IMR-90 (cell line): ENCODE results near the gene BROX. TPM values are rescaled to one million over a fixed set of nuclear protein-coding genes. Genes with fewer than 3 reads are reported as not detected.

Experiments used
- ATAC-seq: fragments of 200-7000 bp; cut with Tn5 transposase; 2 replicates; pipeline ENCODE4 v1.9.1; 2020; ENCODE audit warnings: low read depth, mild to moderate bottlenecking, moderate library complexity
- BruUV-seq: library from RNA; stranded (reverse); fragments of 400-500 nt; replicated peaks from 2 replicates; lab custom pipeline; 2021; lab: Mats Ljungman, UMichigan
- CTCF ChIA-PET: fragments of 300-600 bp; formaldehyde crosslinking; extraction: SDS; loops from one replicate; lab custom pipeline; 2021; ENCODE audit warnings: antibody characterized with exemption; lab: Yijun Ruan, JAX
- POLR2A ChIA-PET: fragments of 300-600 bp; sonication (Branson Sonifier 250); formaldehyde crosslinking; loops from one replicate; lab custom pipeline; 2022; ENCODE audit warnings: antibody characterized with exemption; ENCODE audit not compliant: unreplicated experiment; lab: Charles Lee
- DNase-seq: peaks from one replicate; pipeline ENCODE4 v3.0.0; 2013
- H2AFZ ChIP-seq: replicated peaks from 2 replicates; pipeline ENCODE3; 2013; ENCODE audit warnings: low read length, mild to moderate bottlenecking; ENCODE audit not compliant: poor library complexity
- H2AK5ac ChIP-seq: 2 replicates; pipeline ENCODE4 v1.6.1; 2013; ENCODE audit warnings: low read depth, low read length, inconsistent platforms
- H2AK9ac ChIP-seq: replicated peaks from 2 replicates; pipeline ENCODE3; 2013; ENCODE audit warnings: mild to moderate bottlenecking, low read depth, low read length, moderate library complexity; ENCODE audit not compliant: poor library complexity
- H2BK120ac ChIP-seq: 2 replicates; pipeline ENCODE4 v1.6.1; 2013; ENCODE audit warnings: low read depth, low read length, inconsistent platforms
- H2BK15ac ChIP-seq: 3 replicates; pipeline ENCODE4 v1.6.1; 2013; ENCODE audit warnings: low read depth, low read length, inconsistent platforms
- H2BK20ac ChIP-seq: 2 replicates; pipeline ENCODE4 v1.6.1; 2013; ENCODE audit warnings: low read depth, mild to moderate bottlenecking, inconsistent platforms, low read length, moderate library complexity
- H2BK5ac ChIP-seq: 2 replicates; pipeline ENCODE4 v1.6.1; 2013; ENCODE audit warnings: mild to moderate bottlenecking, low read depth, low read length, inconsistent platforms; ENCODE audit not compliant: poor library complexity, severe bottlenecking
- H3K14ac ChIP-seq: replicated peaks from 2 replicates; pipeline ENCODE4 v1.6.1; 2013; ENCODE audit warnings: low read depth, low read length, inconsistent platforms
- H3K18ac ChIP-seq: 2 replicates; pipeline ENCODE4 v1.6.1; 2013; ENCODE audit warnings: low read depth, low read length, control low read depth
- H3K23ac ChIP-seq: 2 replicates; pipeline ENCODE4 v1.6.1; 2013; ENCODE audit warnings: low read depth, low read length, inconsistent platforms
- H3K27ac ChIP-seq: 2 replicates; pipeline ENCODE4 v1.5.1; 2013; ENCODE audit warnings: mild to moderate bottlenecking, control low read depth, low read length; ENCODE audit not compliant: insufficient read depth
- H3K27me3 ChIP-seq: 2 replicates; pipeline ENCODE4 v1.6.1; 2013; ENCODE audit warnings: low read length; ENCODE audit not compliant: control insufficient read depth, insufficient read depth
- H3K36me3 ChIP-seq: 2 replicates; pipeline ENCODE4 v1.6.1; 2013; ENCODE audit warnings: low read length, mixed read lengths; ENCODE audit not compliant: control insufficient read depth, insufficient read depth
- H3K4ac ChIP-seq: 2 replicates; pipeline ENCODE4 v1.6.1; 2013; ENCODE audit warnings: low read depth, low read length, inconsistent platforms
- H3K4me1 ChIP-seq: 2 replicates; pipeline ENCODE4 v1.6.1; 2013; ENCODE audit warnings: low read length, mixed read lengths; ENCODE audit not compliant: control insufficient read depth, insufficient read depth
- H3K4me2 ChIP-seq: 2 replicates; pipeline ENCODE4 v1.6.1; 2013; ENCODE audit warnings: low read depth, mild to moderate bottlenecking, control low read depth, low read length, moderate library complexity
- H3K4me3 ChIP-seq: 2 replicates; pipeline ENCODE4 v1.5.1; 2013; ENCODE audit warnings: low read depth, mild to moderate bottlenecking, control low read depth, low read length, moderate library complexity; ENCODE audit not compliant: insufficient read depth
- H3K56ac ChIP-seq: 2 replicates; pipeline ENCODE4 v1.6.1; 2013; ENCODE audit warnings: low read length, inconsistent platforms; ENCODE audit not compliant: insufficient read depth; ENCODE audit errors: extremely low read depth
- H3K79me1 ChIP-seq, 2 experiments: 2 replicates each; pipeline ENCODE4 v1.6.1; 2013; ENCODE audit warnings: low read length in 2 of 2, inconsistent platforms in 1 of 2, low read depth in 1 of 2
- H3K9ac ChIP-seq: 2 replicates; pipeline ENCODE4 v1.6.1; 2013; ENCODE audit warnings: low read depth, low read length, control low read depth
- H3K9me1 ChIP-seq: 2 replicates; pipeline ENCODE4 v1.6.1; 2013; ENCODE audit warnings: low read length, inconsistent platforms; ENCODE audit not compliant: insufficient read depth
- H3K9me3 ChIP-seq: 2 replicates; pipeline ENCODE4 v1.6.1; 2013; ENCODE audit warnings: low read length; ENCODE audit not compliant: control insufficient read depth, insufficient read depth
- H4K20me1 ChIP-seq: 2 replicates; pipeline ENCODE4 v1.6.1; 2013; ENCODE audit warnings: low read length, inconsistent platforms; ENCODE audit not compliant: insufficient read depth
- H4K5ac ChIP-seq: 2 replicates; pipeline ENCODE4 v1.6.1; 2013; ENCODE audit warnings: mild to moderate bottlenecking, low read depth, low read length, control low read depth
- H4K8ac ChIP-seq, 2 experiments: 2 replicates each; pipeline ENCODE4 v1.6.1; 2013; ENCODE audit warnings: low read depth in 2 of 2, low read length in 2 of 2, control low read depth in 1 of 2, inconsistent platforms in 1 of 2
- H4K91ac ChIP-seq: 2 replicates; pipeline ENCODE4 v1.6.1; 2013; ENCODE audit warnings: low read depth, low read length, inconsistent platforms; ENCODE audit not compliant: insufficient read depth
- BHLHE40 ChIP-seq: fragments of 150-350 bp; IDR thresholded peaks from 2 replicates; pipeline ENCODE4 v1.6.1; 2016; ENCODE audit warnings: mild to moderate bottlenecking, low read depth, low read length
- CHD1 ChIP-seq: IDR thresholded peaks from 2 replicates; pipeline ENCODE4 v1.6.1; 2012; ENCODE audit warnings: low read depth, low read length, improper control_type of control experiment
- CTCF ChIP-seq: conservative IDR thresholded peaks from 2 replicates; pipeline ENCODE4 v1.5.1; 2012; ENCODE audit warnings: mild to moderate bottlenecking, low read depth, low read length, improper control_type of control experiment
- ELK1 ChIP-seq: fragments of 150-350 bp; IDR thresholded peaks from 2 replicates; pipeline ENCODE4 v1.6.1; 2016; ENCODE audit warnings: low read depth, mild to moderate bottlenecking, low read length, moderate library complexity, borderline replicate concordance
- FOS ChIP-seq: fragments of 150-350 bp; IDR thresholded peaks from 2 replicates; pipeline ENCODE4 v1.6.1; 2016; ENCODE audit warnings: low read depth, low read length
- MAFK ChIP-seq: IDR thresholded peaks from 2 replicates; pipeline ENCODE4 v1.6.1; 2012; ENCODE audit warnings: low read depth, low read length, improper control_type of control experiment
- MAZ ChIP-seq: IDR thresholded peaks from 2 replicates; pipeline ENCODE4 v1.6.1; 2012; ENCODE audit warnings: low read depth, mild to moderate bottlenecking, low read length, improper control_type of control experiment, moderate library complexity, borderline replicate concordance
- NFE2L2 ChIP-seq: fragments of 150-350 bp; IDR thresholded peaks from 2 replicates; pipeline ENCODE4 v1.6.1; 2016; ENCODE audit warnings: low read depth, mild to moderate bottlenecking, low read length
- POLR2A ChIP-seq: IDR thresholded peaks from 2 replicates; pipeline ENCODE4 v1.6.1; 2012; ENCODE audit warnings: mild to moderate bottlenecking, low read depth, low read length
- RAD21 ChIP-seq: IDR thresholded peaks from 2 replicates; pipeline ENCODE4 v1.6.1; 2012; ENCODE audit warnings: low read length, improper control_type of control experiment
- RCOR1 ChIP-seq: IDR thresholded peaks from 2 replicates; pipeline ENCODE4 v1.6.1; 2012; ENCODE audit warnings: mild to moderate bottlenecking, low read length, improper control_type of control experiment; ENCODE audit not compliant: insufficient replicate concordance
- RFX5 ChIP-seq: IDR thresholded peaks from 2 replicates; pipeline ENCODE4 v1.8.0; 2012; ENCODE audit warnings: low read depth, mild to moderate bottlenecking, low read length, moderate library complexity
- SMC3 ChIP-seq: fragments of 150-350 bp; IDR thresholded peaks from 2 replicates; pipeline ENCODE4 v1.6.1; 2016; ENCODE audit warnings: low read depth, mild to moderate bottlenecking, antibody characterized with exemption, low read length, moderate library complexity
- USF2 ChIP-seq: fragments of 150-350 bp; IDR thresholded peaks from 2 replicates; pipeline ENCODE4 v1.6.1; 2017; ENCODE audit warnings: mild to moderate bottlenecking, antibody characterized with exemption, low read length, low read depth
- WGBS, 2 experiments: methylation state at CpG; one replicate each; pipeline versions ENCODE4 v1.1.5 to v1.1.7; 2013; ENCODE audit warnings: missing lambda C conversion rate in 2 of 2; ENCODE audit not compliant: insufficient read length in 1 of 2; ENCODE audit errors: extremely low coverage in 2 of 2; 5-methylcytosine and 5-hydroxymethylcytosine counted together
- dilution Hi-C: fragments of 300-500 bp; cut with HindIII; formaldehyde crosslinking; loops from one replicate; pipeline ENCODE4 v1.14.3; 2018; ENCODE audit warnings: low sequenced_read_pairs; ENCODE audit not compliant: unreplicated experiment
- in situ Hi-C: fragments of 300-500 bp; cut with MboI; formaldehyde crosslinking; loops from 3 replicates; pipeline ENCODE4 v1.14.3; 2019; ENCODE audit warnings: low sequenced_read_pairs, inconsistent platforms, mixed read lengths
- intact Hi-C: fragments of 100-400 bp; cut with micrococcal nuclease; formaldehyde crosslinking; loops from 2 replicates; pipeline ENCODE4 v1.10.0; 2022
- polyA plus RNA-seq, 3 experiments: library from polyadenylated mRNA; depleted of rRNA; stranded (reverse); fragments of >200 nt; gene quantifications; 2 replicates each; pipeline ENCODE4 v1.2.3, GENCODE V29; 2012; ENCODE audit warnings: low replicate concordance in 1 of 3
- total RNA-seq: library from RNA; depleted of rRNA; stranded (reverse); fragments of >200 nt; gene quantifications from 2 replicates; pipeline ENCODE4 v1.2.3, GENCODE V29; 2012

Gene BROX
- total and polyA plus RNA-seq, 2 of the 4 experiments (the other 2 are of a cell fraction), result 6.8 to 43.4 TPM

GRCh38 chr1:222784371-222784770 lies 72.0 kb downstream of the BROX start:
- no peak overlapping the region for H2BK5ac ChIP-seq
- no peak overlapping the region for H3K18ac ChIP-seq
- H3K4ac ChIP-seq, result no peak overlapping the region
- H2AK9ac ChIP-seq, result no peak overlapping the region
- ATAC-seq (no peak), DNase-seq (no peak)
- dilution Hi-C loops (loop anchor here (25.0 kb wide), 1 partner anchor 303 kb away; no protein-coding TSS in a partner anchor), in situ Hi-C loops (no loop called here), intact Hi-C loops (no loop called here)
- H3K4me1 ChIP-seq, result no peaks in the 10 kb centered on the region
- H2AFZ ChIP-seq, result no peak overlapping the region
- POLR2A ChIA-PET, result interaction anchor here (0.6 kb wide), 1 partner anchor 130 kb away, joined by 9 read pairs; no protein-coding TSS in a partner anchor
- no peak overlapping the region for H3K4me3 ChIP-seq
- no peak overlapping the region for H3K56ac ChIP-seq
- H4K5ac ChIP-seq, result no peak overlapping the region
- H3K9me1 ChIP-seq, result no peaks in the 10 kb centered on the region; the same call in 1 of the 2 replicates
- no peak overlapping the region for H2BK15ac ChIP-seq
- H4K91ac ChIP-seq, result no peak overlapping the region
- H3K9me3 ChIP-seq, result no peaks in the 10 kb centered on the region
- TF ChIP-seq ELK1 (no peak), CHD1 (no peak), RAD21 (no peak), NFE2L2 (no peak), CTCF (no peak), MAFK (no peak), POLR2A (no peak), SMC3 (no peak), RCOR1 (no peak), MAZ (no peak), BHLHE40 (no peak), FOS (no peak), USF2 (no peak), RFX5 (no peak)
- no peak overlapping the region for H3K23ac ChIP-seq
- no peak overlapping the region for H3K27ac ChIP-seq
- no peak overlapping the region for H3K14ac ChIP-seq
- H2AK5ac ChIP-seq, result no peak overlapping the region
- H2BK20ac ChIP-seq, result no peak overlapping the region
- H3K36me3 ChIP-seq, result no peaks in the 10 kb centered on the region
- no peak overlapping the region for H2BK120ac ChIP-seq
- BruUV-seq, result no TSS peak
- peaks cover 20% of the 10 kb centered on the region for H3K27me3 ChIP-seq
- no peak overlapping the region for H3K9ac ChIP-seq
- CTCF ChIA-PET, result no interaction called here
- no peak overlapping the region for H4K8ac ChIP-seq
- no peak overlapping the region for H3K4me2 ChIP-seq
- no CpG with 5 or more reads among the region's 3 CpGs for WGBS, 2 experiments
- no peaks in the 10 kb centered on the region for H4K20me1 ChIP-seq
- no peaks in the 10 kb centered on the region for H3K79me1 ChIP-seq
